ACC112 (cell line): ENCODE data around the gene PSD.
A peak's percentile ranks its signal among the peaks of the same experiment; 100 is the strongest.

Experiments used
- H2AFZ ChIP-seq: fragments of 200-600 bp; sonication (generic); one replicate; pipeline ENCODE4 v1.6.0; 2017; ENCODE audit warnings: antibody characterized with exemption, low read length; ENCODE audit not compliant: unreplicated experiment
- H3K27ac ChIP-seq: fragments of 200-600 bp; sonication (generic); 2 replicates; pipeline ENCODE4 v1.5.1; 2014; ENCODE audit warnings: low read depth, mild to moderate bottlenecking, antibody characterized with exemption, low read length, moderate library complexity
- H3K27me3 ChIP-seq: fragments of 200-600 bp; sonication (generic); 2 replicates; pipeline ENCODE4 v1.6.1; 2014; ENCODE audit warnings: mild to moderate bottlenecking, antibody characterized with exemption, low read length, moderate library complexity, mixed read lengths; ENCODE audit not compliant: insufficient read depth
- H3K36me3 ChIP-seq: fragments of 200-600 bp; sonication (generic); 2 replicates; pipeline ENCODE4 v1.6.1; 2016; ENCODE audit warnings: mild to moderate bottlenecking, antibody characterized with exemption, low read length, moderate library complexity, mixed read lengths; ENCODE audit not compliant: insufficient read depth
- H3K4me1 ChIP-seq: fragments of 200-600 bp; sonication (generic); one replicate; pipeline ENCODE4 v1.6.1; 2016; ENCODE audit warnings: low read length, mixed read lengths; ENCODE audit not compliant: insufficient read depth, unreplicated experiment, control insufficient read depth
- H3K4me3 ChIP-seq: fragments of 200-600 bp; sonication (generic); 2 replicates; pipeline ENCODE4 v1.5.1; 2014; ENCODE audit warnings: mild to moderate bottlenecking, low read depth, low read length
- H3K79me2 ChIP-seq: fragments of 200-600 bp; sonication (generic); one replicate; pipeline ENCODE4 v1.6.0; 2016; ENCODE audit warnings: low read length; ENCODE audit not compliant: control insufficient read depth, unreplicated experiment, insufficient read depth

PSD gene

GRCh38 chr10:102420181-102420713, 1.7 kb upstream of the PSD start:
- H3K27me3 ChIP-seq: peaks cover 19% of the 10 kb centered on the region
- H2AFZ ChIP-seq: peak overlapping the region; percentile 48
- H3K4me1 ChIP-seq: peaks cover 14% of the 10 kb centered on the region
- no peaks in the 10 kb centered on the region for H3K79me2 ChIP-seq
- peak overlapping the region; percentile 58; the same call in 1 of the 2 replicates for H3K27ac ChIP-seq
- peak overlapping the region; percentile 81 for H3K4me3 ChIP-seq
- H3K36me3 ChIP-seq: no peaks in the 10 kb centered on the region

GRCh38 chr10:102419269-102420180, 940 bp upstream of the PSD start:
- H3K27me3 ChIP-seq: peaks cover 19% of the 10 kb centered on the region
- H3K36me3 ChIP-seq: no peaks in the 10 kb centered on the region
- H2AFZ ChIP-seq: peak overlapping the region; percentile 48
- H3K4me1 ChIP-seq: peaks cover 14% of the 10 kb centered on the region
- peak overlapping the region; percentile 81 for H3K4me3 ChIP-seq
- H3K79me2 ChIP-seq: no peaks in the 10 kb centered on the region
- H3K27ac ChIP-seq: no peak overlapping the region

GRCh38 chr10:102416695-102417094, 1.9 kb downstream of the PSD start:
- Histone ChIP-seq H3K4me1 (peaks cover 15% of the 10 kb centered on the region), H3K27me3 (peaks cover 19% of the 10 kb centered on the region), H3K79me2 (no peaks in the 10 kb centered on the region), H3K27ac (no peak overlapping the region), H3K36me3 (no peaks in the 10 kb centered on the region), H2AFZ (no peak overlapping the region), H3K4me3 (no peak overlapping the region)

DNA sequence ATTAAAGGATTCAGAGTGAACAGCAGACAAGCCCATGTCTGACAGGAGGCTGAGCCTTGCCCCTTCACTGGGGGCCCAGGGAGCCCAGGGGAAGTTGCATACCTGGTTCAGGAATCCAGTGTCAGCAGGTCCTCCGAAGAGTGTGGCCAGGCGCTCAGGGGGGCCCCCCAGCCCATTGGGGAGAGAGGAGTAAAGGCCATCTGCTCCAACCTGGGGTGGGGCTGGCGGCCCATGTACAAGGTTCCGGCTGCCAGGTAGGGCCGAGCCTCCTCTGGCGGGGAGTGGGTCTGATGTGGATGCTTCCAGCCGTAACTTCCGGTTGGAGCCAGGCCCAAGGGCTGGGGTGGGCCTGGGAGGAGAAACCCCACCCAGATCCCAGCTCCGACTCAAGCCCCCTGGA, 2.3 kb downstream of the PSD start:
- no peak overlapping the region for H2AFZ ChIP-seq
- no peaks in the 10 kb centered on the region for H3K36me3 ChIP-seq
- no peak overlapping the region for H3K27ac ChIP-seq
- H3K27me3 ChIP-seq: peaks cover 24% of the 10 kb centered on the region
- H3K4me3 ChIP-seq: no peak overlapping the region
- no peaks in the 10 kb centered on the region for H3K79me2 ChIP-seq
- H3K4me1 ChIP-seq: peaks cover 15% of the 10 kb centered on the region

DNA sequence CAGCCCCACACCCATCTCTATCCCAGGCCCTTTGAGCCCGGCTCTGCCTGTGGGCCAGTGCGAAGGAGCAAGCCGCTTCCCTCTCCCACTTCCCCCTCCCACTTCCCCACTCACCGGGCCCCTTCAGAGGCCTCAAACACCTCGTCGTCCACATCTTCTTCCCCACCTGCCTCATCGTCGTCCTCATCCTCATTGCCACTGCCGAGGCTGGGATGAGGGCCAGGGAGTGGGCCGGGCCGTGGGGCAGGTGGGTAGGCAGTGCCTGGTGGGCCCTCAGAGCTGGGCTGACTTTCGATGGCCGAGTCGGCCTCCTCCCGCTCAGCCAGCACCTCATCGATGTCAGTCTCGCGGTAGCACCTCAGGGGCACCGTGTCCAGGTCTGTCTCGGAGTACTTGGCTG, 3.8 kb downstream of the PSD start:
- Histone ChIP-seq H3K36me3 (no peaks in the 10 kb centered on the region), H3K27ac (no peak overlapping the region), H3K4me1 (peaks cover 18% of the 10 kb centered on the region), H2AFZ (no peak overlapping the region), H3K4me3 (no peak overlapping the region), H3K27me3 (peaks cover 39% of the 10 kb centered on the region), H3K79me2 (no peaks in the 10 kb centered on the region)

- no peaks in the 10 kb centered on the region for H3K79me2 ChIP-seq
- no peak overlapping the region for H3K27ac ChIP-seq
- H3K4me1 ChIP-seq: peaks cover 18% of the 10 kb centered on the region
- H3K27me3 ChIP-seq: peaks cover 41% of the 10 kb centered on the region
- H2AFZ ChIP-seq: no peak overlapping the region
- no peaks in the 10 kb centered on the region for H3K36me3 ChIP-seq
- no peak overlapping the region for H3K4me3 ChIP-seq
Observed at GRCh38 chr10:102413806-102414561, 4.6 kb downstream of the PSD start.

DNA sequence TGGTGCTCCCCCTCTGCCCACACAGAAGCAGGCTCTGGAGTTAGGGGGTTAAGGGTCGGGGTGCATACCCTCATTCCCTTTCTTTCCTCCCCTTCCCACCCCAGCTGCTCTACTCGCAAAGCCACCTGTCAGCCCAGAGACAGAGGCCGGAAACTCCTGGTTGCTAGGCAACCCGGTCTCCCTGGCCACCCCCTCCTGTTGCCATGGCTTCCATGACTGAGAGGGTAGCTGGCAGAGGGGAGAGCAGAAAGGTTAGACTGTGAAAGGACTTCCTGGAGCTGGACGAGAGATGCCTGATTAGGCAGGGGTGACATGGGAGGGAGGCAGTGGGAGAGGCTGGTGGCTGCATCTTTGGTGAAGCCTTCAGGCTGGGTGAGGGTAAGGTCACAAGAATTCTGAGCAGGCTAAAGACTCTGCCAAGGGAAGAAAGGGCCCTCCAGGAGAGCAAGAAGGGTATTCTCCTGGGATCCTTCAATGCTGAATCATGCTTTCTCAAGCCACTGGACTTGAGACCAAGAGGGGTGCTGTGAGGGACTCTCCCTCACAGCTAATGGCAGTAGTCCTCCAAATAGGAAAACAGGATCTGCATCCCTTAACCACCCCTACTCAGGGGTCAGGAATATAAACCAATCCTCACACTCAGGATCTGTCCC, 5.4 kb downstream of the PSD start:
- no peak overlapping the region for H2AFZ ChIP-seq
- no peaks in the 10 kb centered on the region for H3K79me2 ChIP-seq
- H3K27ac ChIP-seq: no peak overlapping the region
- H3K4me3 ChIP-seq: no peak overlapping the region
- H3K4me1 ChIP-seq: peaks cover 21% of the 10 kb centered on the region
- H3K27me3 ChIP-seq: peaks cover 42% of the 10 kb centered on the region
- H3K36me3 ChIP-seq: no peaks in the 10 kb centered on the region

DNA sequence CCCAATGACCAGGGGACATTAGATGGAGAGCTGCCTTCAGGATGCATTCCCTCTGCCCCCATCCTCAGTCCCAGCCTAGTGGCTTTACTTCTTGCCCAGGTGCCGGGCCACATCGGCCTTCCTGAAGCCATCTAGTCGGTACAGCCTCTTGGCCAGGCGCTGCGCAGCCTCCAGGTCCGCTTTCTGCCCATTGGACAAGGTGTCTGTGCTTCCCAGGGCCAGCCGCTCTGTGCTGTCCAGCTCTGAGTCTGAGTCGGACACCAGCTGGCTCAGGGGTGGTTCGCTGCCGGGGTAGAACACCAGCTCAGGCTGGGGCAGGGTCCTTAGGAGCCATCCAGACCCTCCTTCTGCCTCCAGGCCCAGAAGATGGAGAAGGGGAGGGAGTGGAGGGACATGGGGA, 6.3 kb downstream of the PSD start:
- Histone ChIP-seq H3K4me1 (peaks cover 21% of the 10 kb centered on the region), H3K79me2 (no peaks in the 10 kb centered on the region), H3K27me3 (peaks cover 39% of the 10 kb centered on the region), H2AFZ (no peak overlapping the region), H3K36me3 (no peaks in the 10 kb centered on the region), H3K4me3 (no peak overlapping the region), H3K27ac (no peak overlapping the region)

DNA sequence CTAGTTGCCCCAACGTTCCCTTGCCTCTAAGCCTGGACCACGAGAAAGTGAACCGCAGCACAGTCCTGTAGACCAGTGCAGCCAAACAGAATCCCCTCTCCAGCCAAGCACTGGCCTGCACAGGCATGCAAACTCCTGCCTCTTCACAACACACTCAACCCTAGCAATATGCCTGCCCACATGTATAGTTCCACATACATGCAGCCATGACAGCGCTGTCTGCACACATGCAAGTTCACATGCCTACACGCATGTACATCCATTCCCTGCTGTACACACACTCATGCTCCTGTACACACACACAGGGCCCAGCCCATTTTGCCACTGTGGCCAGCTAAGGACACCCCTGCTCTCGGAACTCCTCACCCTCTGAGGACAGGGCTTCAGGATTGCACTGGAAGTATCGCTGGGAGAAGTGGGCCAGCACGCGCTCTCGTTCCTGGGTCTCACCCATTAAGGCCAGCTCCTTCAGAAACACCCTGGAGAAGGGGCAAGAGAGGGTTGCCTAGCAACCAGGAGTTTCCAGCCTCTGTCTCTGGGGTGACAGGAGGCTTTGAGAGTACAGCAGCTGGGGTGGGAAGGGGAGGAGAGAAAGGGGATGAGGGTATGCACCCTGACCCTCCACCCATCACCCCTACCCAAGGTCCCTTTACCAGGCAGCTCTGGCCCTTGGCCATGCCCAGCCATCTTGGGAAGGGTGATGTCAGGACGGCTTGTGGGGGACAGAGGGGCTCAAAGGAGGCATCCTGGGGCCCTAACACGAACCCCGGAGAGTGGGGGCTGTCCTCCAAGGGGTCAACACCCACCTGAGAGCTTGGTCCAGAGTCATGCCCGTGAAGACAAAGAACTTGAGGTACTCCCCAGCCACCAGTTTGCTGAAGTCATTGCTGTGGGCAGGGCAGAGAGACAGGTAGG, 7.0 kb downstream of the PSD start:
- Histone ChIP-seq H3K4me3 (no peak overlapping the region), H2AFZ (no peak overlapping the region), H3K27ac (no peak overlapping the region), H3K36me3 (no peaks in the 10 kb centered on the region), H3K79me2 (no peaks in the 10 kb centered on the region), H3K4me1 (peaks cover 21% of the 10 kb centered on the region), H3K27me3 (peaks cover 38% of the 10 kb centered on the region)
